Measurements from ENCODE around the gene MED12L.
"Not testable (repeated sequence)": the region's sequence is repeated elsewhere in the genome, so short reads cannot be mapped to it uniquely, and the experiment has no call there.

Gene MED12L

DNA sequence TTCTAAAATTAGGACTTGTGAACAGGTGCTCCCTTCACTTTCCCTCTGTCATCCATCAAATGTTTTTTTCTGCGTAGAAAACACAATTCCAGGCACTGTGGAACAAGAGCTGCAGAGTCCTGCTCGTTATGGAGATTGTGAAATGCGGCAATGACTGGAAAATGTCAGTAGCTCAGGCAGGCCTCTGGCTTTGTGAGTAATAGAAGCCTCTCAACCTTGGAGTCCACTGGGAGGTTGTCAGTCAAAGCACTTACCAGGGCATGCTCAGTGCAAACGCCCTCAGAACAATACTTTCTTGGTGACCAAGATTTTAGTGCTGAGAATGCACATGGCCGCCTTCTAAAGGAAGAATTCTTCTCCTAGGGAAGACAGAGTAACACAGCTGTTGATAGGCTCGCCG lies 26.7 kb upstream of the MED12L start:
- TF ChIP-seq, protein P1, sequence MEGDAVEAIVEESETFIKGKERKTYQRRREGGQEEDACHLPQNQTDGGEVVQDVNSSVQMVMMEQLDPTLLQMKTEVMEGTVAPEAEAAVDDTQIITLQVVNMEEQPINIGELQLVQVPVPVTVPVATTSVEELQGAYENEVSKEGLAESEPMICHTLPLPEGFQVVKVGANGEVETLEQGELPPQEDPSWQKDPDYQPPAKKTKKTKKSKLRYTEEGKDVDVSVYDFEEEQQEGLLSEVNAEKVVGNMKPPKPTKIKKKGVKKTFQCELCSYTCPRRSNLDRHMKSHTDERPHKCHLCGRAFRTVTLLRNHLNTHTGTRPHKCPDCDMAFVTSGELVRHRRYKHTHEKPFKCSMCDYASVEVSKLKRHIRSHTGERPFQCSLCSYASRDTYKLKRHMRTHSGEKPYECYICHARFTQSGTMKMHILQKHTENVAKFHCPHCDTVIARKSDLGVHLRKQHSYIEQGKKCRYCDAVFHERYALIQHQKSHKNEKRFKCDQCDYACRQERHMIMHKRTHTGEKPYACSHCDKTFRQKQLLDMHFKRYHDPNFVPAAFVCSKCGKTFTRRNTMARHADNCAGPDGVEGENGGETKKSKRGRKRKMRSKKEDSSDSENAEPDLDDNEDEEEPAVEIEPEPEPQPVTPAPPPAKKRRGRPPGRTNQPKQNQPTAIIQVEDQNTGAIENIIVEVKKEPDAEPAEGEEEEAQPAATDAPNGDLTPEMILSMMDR (IDR thresholded peaks at IDR 0.05; ENCODE audit: low read depth, low read length), result no peak
- DNase-seq (ENCODE audit: extremely low read depth, low read depth), result no peak

DNA sequence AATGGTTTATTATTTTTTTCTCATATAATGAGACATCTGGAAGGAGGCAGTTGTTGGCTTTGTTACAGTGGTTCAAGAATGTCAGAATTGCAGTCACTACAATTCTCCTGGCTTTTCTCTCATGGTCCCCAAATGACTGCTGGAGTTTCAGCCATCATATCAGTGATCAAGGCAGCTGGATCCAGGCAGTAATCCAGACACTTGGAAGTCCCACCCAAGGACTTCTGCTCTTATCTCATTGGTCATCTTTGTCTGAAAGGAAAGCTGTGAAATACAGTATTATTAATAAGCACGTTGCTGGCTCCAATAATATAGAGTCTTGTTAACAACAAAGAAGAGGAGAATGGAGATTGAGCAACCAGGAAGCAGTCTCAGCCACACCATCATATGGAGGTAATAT lies 22.9 kb upstream of the MED12L start:
- no peak for DNase-seq (ENCODE audit: extremely low read depth, low read depth)
- TF ChIP-seq, protein P1 (IDR thresholded peaks at IDR 0.05; ENCODE audit: low read depth, low read length), result no peak

DNA sequence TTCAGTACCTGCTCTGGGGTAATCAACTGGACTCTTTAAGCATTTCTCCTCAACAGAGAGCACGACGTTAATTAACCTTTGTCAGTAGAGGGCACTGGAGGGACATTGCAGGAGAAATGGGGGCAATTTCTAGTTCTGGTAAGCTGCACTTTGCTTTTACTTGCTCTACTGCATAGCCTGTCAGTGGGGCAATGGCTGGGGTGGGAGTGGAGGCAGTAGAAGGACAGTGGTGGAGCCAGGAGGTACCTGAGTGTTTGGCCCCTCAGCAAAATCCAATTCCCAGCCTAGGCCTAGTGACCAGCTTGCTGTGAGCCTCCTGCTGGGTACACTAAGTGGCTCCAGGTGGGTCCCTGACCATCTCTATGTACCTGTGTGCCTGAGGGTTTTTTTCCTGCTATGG lies 18.3 kb upstream of the MED12L start:
- no peak for DNase-seq (ENCODE audit: extremely low read depth, low read depth)
- TF ChIP-seq, protein P1 (IDR thresholded peaks at IDR 0.05; ENCODE audit: low read depth, low read length), result no peak; the same call in 1 of the 2 replicates

DNA sequence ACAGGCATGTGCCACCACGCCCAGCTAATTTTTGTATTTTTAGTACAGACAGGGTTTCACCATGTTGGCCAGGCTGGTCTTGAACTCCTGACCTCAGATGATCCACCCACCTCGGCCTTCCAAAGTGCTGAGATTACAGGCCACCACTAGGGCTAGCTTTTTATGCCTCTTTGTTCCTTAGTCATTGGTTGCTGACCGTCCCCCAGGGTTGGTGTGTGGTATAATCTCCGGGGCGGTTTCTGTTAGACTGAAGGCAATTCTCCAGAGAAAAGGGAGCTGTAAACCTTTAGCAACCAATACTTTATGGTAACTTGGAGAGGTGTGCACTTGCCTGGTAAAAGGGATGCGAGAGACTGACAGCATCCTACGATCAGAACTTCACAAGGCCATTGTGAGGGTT lies 12.6 kb upstream of the MED12L start:
- DNase-seq (ENCODE audit: extremely low read depth, low read depth), result not testable (repeated sequence)

DNA sequence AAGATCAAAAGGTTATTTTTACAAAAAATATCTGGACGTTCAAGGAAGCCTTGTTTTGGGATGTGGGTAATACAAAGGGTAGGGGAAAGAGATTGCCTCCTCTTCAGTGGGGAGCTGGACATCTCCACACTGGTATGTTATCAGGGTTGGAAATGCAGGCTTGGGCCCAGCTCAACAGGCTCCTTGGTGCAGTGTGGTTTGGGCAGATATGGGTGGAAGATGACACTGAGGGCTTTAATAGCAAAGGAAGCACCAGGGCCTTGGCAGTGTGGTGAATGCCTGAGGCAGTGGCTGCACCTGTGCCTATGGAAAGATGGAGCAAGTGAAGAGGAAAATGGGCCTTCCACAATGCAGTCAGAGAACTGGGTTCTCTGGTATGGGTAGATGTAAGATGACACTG lies 11.2 kb upstream of the MED12L start:
- TF ChIP-seq, protein P1 (IDR thresholded peaks at IDR 0.05; ENCODE audit: low read depth, low read length), result no peak
- no peak for DNase-seq (ENCODE audit: extremely low read depth, low read depth)

DNA sequence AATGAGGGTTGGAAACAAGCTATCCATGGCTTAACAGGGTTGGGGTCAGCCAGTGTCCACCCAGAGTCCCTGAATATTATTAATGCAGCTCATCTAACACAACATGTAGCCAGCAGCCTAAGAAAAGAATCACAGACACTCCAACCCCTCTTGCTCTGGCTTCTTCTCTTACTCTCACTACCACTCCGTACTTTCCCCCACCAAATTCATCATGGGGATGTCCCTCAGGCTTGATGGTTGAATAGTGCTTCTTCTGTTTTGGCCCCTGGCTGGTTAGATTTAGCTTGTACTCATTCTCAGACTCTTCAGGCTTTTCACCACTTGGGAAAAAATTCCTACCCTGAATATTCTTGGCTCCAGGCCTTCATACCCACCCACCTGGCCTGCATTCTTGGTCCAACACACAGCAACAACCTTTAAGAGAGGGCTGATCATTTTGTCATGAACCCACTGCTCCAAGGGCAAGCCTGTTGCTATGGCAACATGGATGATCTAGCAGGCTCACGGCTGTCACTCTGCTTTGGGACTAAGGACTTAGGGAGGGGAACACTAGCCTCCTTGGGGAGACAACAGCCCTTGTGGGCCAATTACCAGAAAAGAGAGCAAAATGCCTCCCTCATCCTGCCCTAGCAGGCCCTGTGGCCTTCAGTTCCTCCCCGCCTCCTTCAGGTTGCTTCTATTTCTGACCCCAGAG lies 9.4 kb upstream of the MED12L start:
- TF ChIP-seq, protein P1 (IDR thresholded peaks at IDR 0.05; ENCODE audit: low read depth, low read length), result no peak
- DNase-seq (ENCODE audit: extremely low read depth, low read depth), result no peak

DNA sequence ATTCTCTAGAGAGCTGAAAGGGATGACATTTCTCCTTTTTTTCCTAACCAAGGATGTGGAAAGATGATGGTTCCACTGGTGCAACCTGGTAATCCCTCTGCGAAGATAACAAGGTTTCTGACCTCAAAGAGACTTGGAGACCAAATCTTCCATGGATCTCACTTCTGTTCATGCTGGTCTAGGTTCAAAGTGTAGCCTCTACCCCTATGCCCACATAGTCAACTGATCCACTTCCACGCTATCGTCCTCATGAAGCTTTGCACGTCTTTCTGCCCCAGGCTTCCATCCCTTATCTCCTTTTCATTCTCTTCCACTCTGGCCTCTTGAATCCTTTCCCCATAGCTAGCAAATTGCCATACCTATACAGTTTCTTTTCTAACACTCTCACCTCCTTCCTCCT lies 8.8 kb upstream of the MED12L start:
- TF ChIP-seq, protein P1 (IDR thresholded peaks at IDR 0.05; ENCODE audit: low read depth, low read length), result no peak
- DNase-seq (ENCODE audit: extremely low read depth, low read depth), result no peak

DNA sequence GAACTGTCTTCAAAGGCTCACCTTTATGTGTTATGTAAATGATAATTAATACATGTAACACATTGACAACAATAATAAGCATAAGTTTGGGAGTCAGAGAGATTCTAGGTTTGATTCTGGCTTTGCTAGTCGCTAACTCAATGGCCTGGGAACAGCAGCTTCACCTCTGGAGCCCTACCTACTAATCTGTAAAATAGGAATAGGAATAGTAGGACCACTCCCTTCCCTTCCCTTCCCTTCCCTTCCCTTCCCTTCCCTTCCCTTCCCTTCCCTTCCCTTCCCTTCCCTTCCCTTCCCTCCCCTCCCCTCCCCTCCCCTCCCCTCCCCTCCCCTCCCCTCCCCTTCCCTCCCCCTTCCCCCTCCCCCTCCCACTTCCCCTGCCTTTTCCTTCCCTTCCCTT lies 4.4 kb upstream of the MED12L start:
- not testable (repeated sequence) for DNase-seq (ENCODE audit: extremely low read depth, low read depth)

All from AG09319 (cell line).